HepG2 (cell line): ENCODE measurements around the gene PLD2. TPM values are rescaled to one million over a fixed set of nuclear protein-coding genes. Genes with fewer than 3 reads are reported as not detected.

Source experiments
- CEBPZ ChIP-seq: IDR thresholded peaks from 2 replicates; pipeline ENCODE4 v1.6.1; 2012; ENCODE audit warnings: low read length, improper control_type of control experiment
- RFXANK ChIP-seq: IDR thresholded peaks from 2 replicates; pipeline ENCODE4 v1.6.1; 2016
- TP53 ChIP-seq: sonication (generic); formaldehyde crosslinking; conservative IDR thresholded peaks from 2 replicates; pipeline ENCODE4 v1.4.0; 2020; ENCODE audit warnings: missing genetic modification reagents
- ZBTB42 ChIP-seq: sonication (generic); formaldehyde crosslinking; IDR thresholded peaks from 2 replicates; pipeline ENCODE4 v1.5.0; 2020; ENCODE audit warnings: mild to moderate bottlenecking, missing genetic modification reagents
- ZNF326 ChIP-seq: sonication (generic); formaldehyde crosslinking; IDR thresholded peaks from 2 replicates; pipeline ENCODE4 v1.4.0; 2020; ENCODE audit warnings: missing genetic modification reagents, borderline replicate concordance
- ZNF432 ChIP-seq: sonication (generic); formaldehyde crosslinking; IDR thresholded peaks from 2 replicates; pipeline ENCODE4 v1.5.0; 2020; ENCODE audit warnings: missing genetic modification reagents, mild to moderate bottlenecking, borderline replicate concordance
- ZNF605 ChIP-seq: sonication (generic); formaldehyde crosslinking; IDR thresholded peaks from 2 replicates; pipeline ENCODE4 v1.8.0; 2022; ENCODE audit warnings: mild to moderate bottlenecking, missing genetic modification reagents
- ZNF639 ChIP-seq: conservative IDR thresholded peaks from 2 replicates; pipeline ENCODE4 v1.6.1; 2018; ENCODE audit warnings: missing genetic modification reagents
- ZNF674 ChIP-seq: sonication (generic); formaldehyde crosslinking; IDR thresholded peaks from 2 replicates; pipeline ENCODE4 v1.5.0; 2020; ENCODE audit warnings: low read depth, mild to moderate bottlenecking, missing genetic modification reagents
- polyA plus RNA-seq, 8 experiments: library from polyadenylated mRNA; depleted of rRNA in 3 of 8; stranded (reverse) in 7 of 8; unstranded in 1 of 8; fragments of >200 nt; fragmentation: Illumina TruSeq in 4 of 8; extraction: Trizol in 4 of 8; gene quantifications; 2 replicates each; pipeline versions ENCODE4 v1.2.1 to v1.2.3, GENCODE V29; 2011 to 2016; ENCODE audit warnings: low read depth in 4 of 8, missing spikeins in 1 of 8, mixed read lengths in 1 of 8; ENCODE audit not compliant: insufficient read depth in 1 of 8
- total RNA-seq, 5 experiments: library from RNA; depleted of rRNA; stranded (reverse); fragments of >200 nt; fragmentation: Illumina TruSeq; extraction: Trizol; gene quantifications; 2 replicates each; pipeline ENCODE4 v1.2.3, GENCODE V29; 2016; ENCODE audit warnings: low read depth in 1 of 5
- TF ChIP-seq, protein P1 (sequence below): sonication (generic); formaldehyde crosslinking; IDR thresholded peaks from 2 replicates; pipeline ENCODE4 v1.4.0; 2020; ENCODE audit warnings: missing genetic modification reagents, mild to moderate bottlenecking, borderline replicate concordance
- TF ChIP-seq, protein P2 (sequence below): sonication (generic); formaldehyde crosslinking; IDR thresholded peaks from 2 replicates; pipeline ENCODE4 v1.4.0; 2020; ENCODE audit warnings: missing genetic modification reagents
- TF ChIP-seq, protein P3 (sequence below): sonication (generic); formaldehyde crosslinking; IDR thresholded peaks from 2 replicates; pipeline ENCODE4 v1.5.1; 2020; ENCODE audit warnings: mild to moderate bottlenecking, moderate library complexity, missing genetic modification reagents
- TF ChIP-seq, protein P4 (sequence below): sonication (generic); formaldehyde crosslinking; IDR thresholded peaks from 2 replicates; pipeline ENCODE4 v1.5.1; 2020; ENCODE audit warnings: mild to moderate bottlenecking, missing genetic modification reagents

PLD2 gene
- total and polyA plus RNA-seq, 2 of the 13 experiments (the other 11 are each of a cell fraction or from before 2014, with no cell fraction given), result 13.4 to 29.7 TPM

DNA sequence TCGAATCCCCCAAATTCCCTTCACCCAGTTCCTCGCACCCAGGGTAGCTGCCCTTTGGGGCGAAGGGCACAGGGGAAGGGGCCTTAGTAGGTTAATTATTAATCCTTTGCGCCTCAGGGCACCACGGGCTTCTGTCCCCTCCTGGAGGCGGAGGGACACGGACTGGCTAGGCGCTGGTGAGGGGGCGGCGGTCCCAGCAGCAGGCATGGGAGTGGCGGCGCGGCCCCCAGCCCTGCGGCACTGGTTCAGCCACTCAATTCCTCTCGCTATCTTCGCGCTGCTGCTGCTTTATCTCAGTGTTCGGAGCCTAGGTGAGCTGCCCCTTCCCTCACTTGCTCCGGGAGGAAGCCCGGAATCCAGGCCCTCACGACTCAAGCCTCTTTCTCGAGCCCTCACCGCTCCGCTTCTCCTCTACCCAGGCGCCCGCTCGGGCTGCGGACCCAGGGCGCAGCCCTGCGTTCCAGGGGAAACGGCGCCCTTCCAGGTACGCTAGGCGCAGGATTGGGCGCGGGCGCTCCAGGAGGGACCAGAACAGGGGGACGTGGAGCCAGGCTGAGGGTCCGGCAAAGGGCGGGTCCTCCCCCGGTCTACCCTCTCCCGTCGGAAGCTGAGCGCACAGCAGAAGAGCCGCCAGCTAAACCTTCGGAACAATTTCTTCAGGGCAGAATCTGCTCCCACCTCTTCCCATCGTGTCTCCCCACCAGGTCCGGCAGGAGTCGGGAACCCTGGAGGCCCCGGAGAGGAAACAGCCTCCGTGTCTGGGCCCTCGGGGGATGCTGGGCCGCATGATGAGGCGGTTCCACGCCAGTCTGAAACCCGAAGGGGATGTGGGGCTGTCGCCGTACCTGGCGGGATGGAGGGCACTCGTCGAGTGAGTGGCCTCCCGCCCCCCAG, 17.9 kb upstream of the PLD2 start, which contains the start of gene GLTPD2 (continued):
- TF ChIP-seq, protein P1, sequence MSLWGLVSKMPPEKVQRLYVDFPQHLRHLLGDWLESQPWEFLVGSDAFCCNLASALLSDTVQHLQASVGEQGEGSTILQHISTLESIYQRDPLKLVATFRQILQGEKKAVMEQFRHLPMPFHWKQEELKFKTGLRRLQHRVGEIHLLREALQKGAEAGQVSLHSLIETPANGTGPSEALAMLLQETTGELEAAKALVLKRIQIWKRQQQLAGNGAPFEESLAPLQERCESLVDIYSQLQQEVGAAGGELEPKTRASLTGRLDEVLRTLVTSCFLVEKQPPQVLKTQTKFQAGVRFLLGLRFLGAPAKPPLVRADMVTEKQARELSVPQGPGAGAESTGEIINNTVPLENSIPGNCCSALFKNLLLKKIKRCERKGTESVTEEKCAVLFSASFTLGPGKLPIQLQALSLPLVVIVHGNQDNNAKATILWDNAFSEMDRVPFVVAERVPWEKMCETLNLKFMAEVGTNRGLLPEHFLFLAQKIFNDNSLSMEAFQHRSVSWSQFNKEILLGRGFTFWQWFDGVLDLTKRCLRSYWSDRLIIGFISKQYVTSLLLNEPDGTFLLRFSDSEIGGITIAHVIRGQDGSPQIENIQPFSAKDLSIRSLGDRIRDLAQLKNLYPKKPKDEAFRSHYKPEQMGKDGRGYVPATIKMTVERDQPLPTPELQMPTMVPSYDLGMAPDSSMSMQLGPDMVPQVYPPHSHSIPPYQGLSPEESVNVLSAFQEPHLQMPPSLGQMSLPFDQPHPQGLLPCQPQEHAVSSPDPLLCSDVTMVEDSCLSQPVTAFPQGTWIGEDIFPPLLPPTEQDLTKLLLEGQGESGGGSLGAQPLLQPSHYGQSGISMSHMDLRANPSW, result no peak
- TF ChIP-seq, protein P2, sequence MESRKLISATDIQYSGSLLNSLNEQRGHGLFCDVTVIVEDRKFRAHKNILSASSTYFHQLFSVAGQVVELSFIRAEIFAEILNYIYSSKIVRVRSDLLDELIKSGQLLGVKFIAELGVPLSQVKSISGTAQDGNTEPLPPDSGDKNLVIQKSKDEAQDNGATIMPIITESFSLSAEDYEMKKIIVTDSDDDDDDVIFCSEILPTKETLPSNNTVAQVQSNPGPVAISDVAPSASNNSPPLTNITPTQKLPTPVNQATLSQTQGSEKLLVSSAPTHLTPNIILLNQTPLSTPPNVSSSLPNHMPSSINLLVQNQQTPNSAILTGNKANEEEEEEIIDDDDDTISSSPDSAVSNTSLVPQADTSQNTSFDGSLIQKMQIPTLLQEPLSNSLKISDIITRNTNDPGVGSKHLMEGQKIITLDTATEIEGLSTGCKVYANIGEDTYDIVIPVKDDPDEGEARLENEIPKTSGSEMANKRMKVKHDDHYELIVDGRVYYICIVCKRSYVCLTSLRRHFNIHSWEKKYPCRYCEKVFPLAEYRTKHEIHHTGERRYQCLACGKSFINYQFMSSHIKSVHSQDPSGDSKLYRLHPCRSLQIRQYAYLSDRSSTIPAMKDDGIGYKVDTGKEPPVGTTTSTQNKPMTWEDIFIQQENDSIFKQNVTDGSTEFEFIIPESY (CRISPR knock-in tag), result no peak
- no peak for TF ChIP-seq TP53
- no peak for TF ChIP-seq RFXANK (CRISPR knock-in tag)
- no peak; the same call in 1 of the 2 replicates for TF ChIP-seq ZNF639 (CRISPR knock-in tag)
- no peak for TF ChIP-seq ZNF326
- TF ChIP-seq, protein P3, sequence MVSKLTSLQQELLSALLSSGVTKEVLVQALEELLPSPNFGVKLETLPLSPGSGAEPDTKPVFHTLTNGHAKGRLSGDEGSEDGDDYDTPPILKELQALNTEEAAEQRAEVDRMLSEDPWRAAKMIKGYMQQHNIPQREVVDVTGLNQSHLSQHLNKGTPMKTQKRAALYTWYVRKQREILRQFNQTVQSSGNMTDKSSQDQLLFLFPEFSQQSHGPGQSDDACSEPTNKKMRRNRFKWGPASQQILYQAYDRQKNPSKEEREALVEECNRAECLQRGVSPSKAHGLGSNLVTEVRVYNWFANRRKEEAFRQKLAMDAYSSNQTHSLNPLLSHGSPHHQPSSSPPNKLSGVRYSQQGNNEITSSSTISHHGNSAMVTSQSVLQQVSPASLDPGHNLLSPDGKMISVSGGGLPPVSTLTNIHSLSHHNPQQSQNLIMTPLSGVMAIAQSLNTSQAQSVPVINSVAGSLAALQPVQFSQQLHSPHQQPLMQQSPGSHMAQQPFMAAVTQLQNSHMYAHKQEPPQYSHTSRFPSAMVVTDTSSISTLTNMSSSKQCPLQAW (CRISPR knock-in tag), result peak; percentile 99
- TF ChIP-seq ZNF674 (CRISPR knock-in tag), result no peak
- TF ChIP-seq ZNF432 (CRISPR knock-in tag), result no peak
- no peak for TF ChIP-seq ZNF605 (CRISPR knock-in tag)
- TF ChIP-seq ZBTB42, result no peak
- TF ChIP-seq, protein P4, sequence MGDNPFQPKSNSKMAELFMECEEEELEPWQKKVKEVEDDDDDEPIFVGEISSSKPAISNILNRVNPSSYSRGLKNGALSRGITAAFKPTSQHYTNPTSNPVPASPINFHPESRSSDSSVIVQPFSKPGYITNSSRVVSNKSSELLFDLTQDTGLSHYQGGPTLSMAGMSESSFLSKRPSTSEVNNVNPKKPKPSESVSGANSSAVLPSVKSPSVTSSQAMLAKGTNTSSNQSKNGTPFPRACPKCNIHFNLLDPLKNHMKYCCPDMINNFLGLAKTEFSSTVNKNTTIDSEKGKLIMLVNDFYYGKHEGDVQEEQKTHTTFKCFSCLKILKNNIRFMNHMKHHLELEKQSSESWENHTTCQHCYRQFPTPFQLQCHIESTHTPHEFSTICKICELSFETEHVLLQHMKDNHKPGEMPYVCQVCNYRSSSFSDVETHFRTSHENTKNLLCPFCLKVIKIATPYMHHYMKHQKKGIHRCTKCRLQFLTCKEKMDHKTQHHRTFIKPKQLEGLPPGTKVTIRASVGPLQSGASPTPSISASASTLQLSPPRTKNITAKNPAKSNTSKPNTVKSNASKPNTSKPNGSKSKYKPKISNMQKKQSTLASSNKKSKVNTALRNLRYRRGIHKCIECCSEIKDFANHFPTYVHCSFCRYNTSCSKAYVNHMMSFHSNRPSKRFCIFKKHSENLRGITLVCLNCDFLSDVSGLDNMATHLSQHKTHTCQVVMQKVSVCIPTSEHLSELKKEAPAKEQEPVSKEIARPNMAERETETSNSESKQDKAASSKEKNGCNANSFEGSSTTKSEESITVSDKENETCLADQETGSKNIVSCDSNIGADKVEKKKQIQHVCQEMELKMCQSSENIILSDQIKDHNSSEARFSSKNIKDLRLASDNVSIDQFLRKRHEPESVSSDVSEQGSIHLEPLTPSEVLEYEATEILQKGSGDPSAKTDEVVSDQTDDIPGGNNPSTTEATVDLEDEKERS (CRISPR knock-in tag), result no peak
- TF ChIP-seq CEBPZ, result no peak
